Mesenchymal stem cell (in vitro differentiated cells and primary cell): Measurements from ENCODE around the gene BCL7B.

Source experiments
- DNase-seq: peaks from one replicate; pipeline ENCODE4 v3.0.0-alpha.2; 2013
- H2AFZ ChIP-seq: one replicate; pipeline ENCODE4 v1.6.1; 2013; ENCODE audit warnings: low read depth, mild to moderate bottlenecking, control low read depth, inconsistent platforms, low read length, moderate library complexity
- H2AK5ac ChIP-seq: 2 replicates; pipeline ENCODE4 v1.6.1; 2013; ENCODE audit warnings: low read length, moderate library complexity, mild to moderate bottlenecking, inconsistent platforms; ENCODE audit not compliant: severe bottlenecking
- H2BK120ac ChIP-seq: one replicate; pipeline ENCODE4 v1.6.1; 2013; ENCODE audit warnings: low read depth, mild to moderate bottlenecking, inconsistent platforms, low read length, moderate library complexity
- H2BK12ac ChIP-seq, 2 experiments: one replicate each; pipeline ENCODE4 v1.6.1; 2013; ENCODE audit warnings: inconsistent platforms in 2 of 2, low read length in 2 of 2, mild to moderate bottlenecking in 2 of 2, moderate library complexity in 2 of 2, control low read depth in 1 of 2
- H2BK15ac ChIP-seq: one replicate; pipeline ENCODE4 v1.6.1; 2013; ENCODE audit warnings: mild to moderate bottlenecking, low read depth, inconsistent platforms; ENCODE audit not compliant: poor library complexity, severe bottlenecking
- H2BK5ac ChIP-seq: 2 replicates; pipeline ENCODE4 v1.6.1; 2013; ENCODE audit warnings: low read depth, mild to moderate bottlenecking, low read length, control low read depth, inconsistent platforms; ENCODE audit not compliant: poor library complexity, severe bottlenecking
- H3K14ac ChIP-seq, 2 experiments: one replicate each; pipeline ENCODE4 v1.6.1; 2013; ENCODE audit warnings: inconsistent platforms in 2 of 2, low read length in 2 of 2, control low read depth in 1 of 2, mild to moderate bottlenecking in 1 of 2, moderate library complexity in 1 of 2
- H3K18ac ChIP-seq, 2 experiments: one replicate each; pipeline ENCODE4 v1.6.1; 2013; ENCODE audit warnings: inconsistent platforms in 2 of 2, low read length in 2 of 2, control low read depth in 1 of 2, low read depth in 1 of 2, mild to moderate bottlenecking in 1 of 2
- H3K23ac ChIP-seq, 2 experiments: one replicate each; pipeline ENCODE4 v1.6.1; 2013; ENCODE audit warnings: inconsistent platforms in 2 of 2, low read length in 2 of 2, mild to moderate bottlenecking in 2 of 2, moderate library complexity in 2 of 2, control low read depth in 1 of 2
- H3K27ac ChIP-seq: 2 replicates; pipeline ENCODE4 v1.5.1; 2013; ENCODE audit warnings: mild to moderate bottlenecking, moderate library complexity, low read length, control low read depth, inconsistent platforms; ENCODE audit not compliant: poor library complexity, severe bottlenecking
- H3K27me3 ChIP-seq, 2 experiments: 2 replicates each; pipeline versions ENCODE4 v1.6.1 to v1.7.0; 2013; ENCODE audit warnings: low read length in 2 of 2, mild to moderate bottlenecking in 2 of 2, moderate library complexity in 2 of 2, control low read depth in 1 of 2, inconsistent platforms in 1 of 2; ENCODE audit not compliant: control insufficient read depth in 1 of 2, insufficient read depth in 1 of 2
- H3K36me3 ChIP-seq, 2 experiments: 2 replicates each; pipeline versions ENCODE4 v1.6.1 to v1.7.0; 2013; ENCODE audit warnings: low read length in 2 of 2, control low read depth in 1 of 2, inconsistent platforms in 1 of 2, low read depth in 1 of 2, mild to moderate bottlenecking in 1 of 2; ENCODE audit not compliant: insufficient read depth in 2 of 2, control insufficient read depth in 1 of 2
- H3K4ac ChIP-seq, 2 experiments: one replicate each; pipeline ENCODE4 v1.6.1; 2013; ENCODE audit warnings: inconsistent platforms in 2 of 2, low read length in 2 of 2, mild to moderate bottlenecking in 2 of 2, moderate library complexity in 2 of 2, control low read depth in 1 of 2, low read depth in 1 of 2
- H3K4me1 ChIP-seq: 2 replicates; pipeline ENCODE4 v1.6.1; 2013; ENCODE audit warnings: low read depth, low read length, control low read depth; ENCODE audit not compliant: control insufficient read depth, insufficient read depth
- H3K4me2 ChIP-seq: 2 replicates; pipeline ENCODE4 v1.6.1; 2013; ENCODE audit warnings: low read length, mild to moderate bottlenecking, inconsistent platforms; ENCODE audit not compliant: poor library complexity, severe bottlenecking
- H3K4me3 ChIP-seq, 2 experiments: 2 replicates each; pipeline versions ENCODE4 v1.5.1 to v1.7.0; 2013; ENCODE audit warnings: low read length in 2 of 2, mild to moderate bottlenecking in 2 of 2, control low read depth in 1 of 2, low read depth in 1 of 2; ENCODE audit not compliant: insufficient read depth in 1 of 2
- H3K79me1 ChIP-seq: replicated peaks from 2 replicates; pipeline ENCODE4 v1.6.1; 2013; ENCODE audit warnings: mild to moderate bottlenecking, control low read depth, low read length, inconsistent platforms; ENCODE audit not compliant: poor library complexity, severe bottlenecking
- H3K9ac ChIP-seq: 2 replicates; pipeline ENCODE4 v1.7.0; 2013; ENCODE audit warnings: mild to moderate bottlenecking, low read length, moderate library complexity
- H3K9me3 ChIP-seq: 2 replicates; pipeline ENCODE4 v1.7.0; 2013; ENCODE audit warnings: mild to moderate bottlenecking, low read length; ENCODE audit not compliant: control insufficient read depth
- H4K8ac ChIP-seq: one replicate; pipeline ENCODE4 v1.6.1; 2013; ENCODE audit warnings: inconsistent platforms, mild to moderate bottlenecking, low read length, moderate library complexity
- H4K91ac ChIP-seq: one replicate; pipeline ENCODE4 v1.6.1; 2013; ENCODE audit warnings: mild to moderate bottlenecking, low read length, inconsistent platforms
- WGBS: methylation state at CpG from one replicate; pipeline ENCODE4 v1.1.7; 2013; ENCODE audit warnings: mixed read lengths; 5-methylcytosine and 5-hydroxymethylcytosine counted together

BCL7B gene

DNA sequence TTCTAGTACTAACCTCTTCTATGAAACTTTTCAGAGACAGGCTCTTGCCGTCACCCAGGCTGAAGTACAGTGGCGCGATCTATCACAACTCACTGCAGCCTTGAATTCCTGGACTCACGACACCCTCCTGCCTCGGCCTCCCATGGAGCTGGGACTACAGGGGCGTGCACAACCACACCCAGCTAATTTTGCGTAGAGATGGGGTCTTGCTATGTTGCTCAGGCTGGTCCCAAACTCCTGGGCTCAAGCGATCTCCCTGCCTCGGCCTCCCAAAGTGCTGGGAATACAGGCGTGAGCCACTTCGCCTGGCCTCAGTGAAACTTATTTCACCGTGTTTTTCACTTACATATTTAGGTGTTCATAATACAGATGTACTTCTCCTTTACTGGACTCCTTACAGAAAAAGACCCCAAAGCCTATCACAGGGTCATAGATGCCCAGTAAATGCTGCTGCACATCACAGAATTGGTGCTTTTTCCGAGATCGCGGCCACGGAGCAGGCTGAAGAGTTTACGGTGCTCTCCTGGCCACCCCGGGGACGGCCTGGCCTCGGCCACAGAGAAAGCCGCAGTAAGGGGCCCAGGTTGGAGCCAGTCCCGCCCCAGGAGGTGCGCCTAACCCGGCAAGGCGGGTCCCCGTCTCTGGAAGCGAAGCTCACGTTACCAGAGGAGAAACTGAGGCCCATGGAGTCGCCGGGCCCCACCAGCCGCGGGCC lies 20.3 kb upstream of the BCL7B start:
- Histone ChIP-seq H3K4ac (peak overlapping the region; percentile 55 to 98), H3K36me3 (peaks cover 30 to 32% of the 10 kb centered on the region in 2 experiments), H3K18ac (peak overlapping the region; percentile 44 to 97), H3K4me3 (peak overlapping the region; percentile 89 to 95), H4K91ac (peak overlapping the region; percentile 83), H3K14ac (peak overlapping the region in 1 of 2 experiments; percentile 99), H3K23ac (peak overlapping the region in 1 of 2 experiments; percentile 95), H2AFZ (peak overlapping the region; percentile 75), H3K79me1 (peaks cover 20% of the 10 kb centered on the region), H2BK12ac (peak overlapping the region in 1 of 2 experiments; percentile 43), H3K9ac (peak overlapping the region; percentile 96), H3K9me3 (no peaks in the 10 kb centered on the region), H3K27me3 (no peaks in the 10 kb centered on the region), H2BK15ac (no peak overlapping the region), H3K27ac (peak overlapping the region; percentile 43), H2AK5ac (no peak overlapping the region), H3K4me2 (peak overlapping the region; percentile 26), H4K8ac (peak overlapping the region; percentile 96), H2BK5ac (peak overlapping the region; percentile 71), H3K4me1 (peaks cover 14% of the 10 kb centered on the region), H2BK120ac (peak overlapping the region; percentile 1)
- WGBS, result 17% methylated on average over 32 of the region's 32 CpGs
- peak; percentile 33 for DNase-seq

- Histone ChIP-seq H3K4me1 (peaks cover 11% of the 10 kb centered on the region), H2BK15ac (no peak overlapping the region), H3K9me3 (no peaks in the 10 kb centered on the region), H2AFZ (no peak overlapping the region), H3K4me3 (no peak overlapping the region), H2BK120ac (no peak overlapping the region), H3K18ac (no peak overlapping the region), H2BK5ac (no peak overlapping the region), H3K4ac (peak overlapping the region in 1 of 2 experiments; percentile 24), H3K9ac (no peak overlapping the region), H3K14ac (no peak overlapping the region), H4K8ac (no peak overlapping the region), H3K79me1 (peaks cover 32% of the 10 kb centered on the region), H3K4me2 (no peak overlapping the region), H2BK12ac (no peak overlapping the region), H3K36me3 (peaks cover 57 to 70% of the 10 kb centered on the region in 2 experiments), H4K91ac (no peak overlapping the region), H3K27me3 (no peaks in the 10 kb centered on the region), H3K27ac (no peak overlapping the region), H2AK5ac (no peak overlapping the region), H3K23ac (no peak overlapping the region)
- no peak for DNase-seq
- 99% methylated on average over 11 of the region's 11 CpGs for WGBS
Measured at GRCh38 chr7:73573791-73574190, 16.3 kb upstream of the BCL7B start.

- H2BK12ac ChIP-seq, result no peak overlapping the region
- H3K4me2 ChIP-seq, result no peak overlapping the region
- no peak for DNase-seq
- no peaks in the 10 kb centered on the region for H3K27me3 ChIP-seq
- no peak overlapping the region for H3K4ac ChIP-seq
- no peak overlapping the region for H3K27ac ChIP-seq
- H2AK5ac ChIP-seq, result no peak overlapping the region
- H2BK15ac ChIP-seq, result no peak overlapping the region
- no peak overlapping the region for H4K8ac ChIP-seq
- H2BK120ac ChIP-seq, result no peak overlapping the region
- H3K36me3 ChIP-seq, result peaks cover 58 to 70% of the 10 kb centered on the region in 2 experiments
- no peaks in the 10 kb centered on the region for H3K9me3 ChIP-seq
- H2AFZ ChIP-seq, result no peak overlapping the region
- peaks cover 11% of the 10 kb centered on the region for H3K4me1 ChIP-seq
- H3K23ac ChIP-seq, result no peak overlapping the region
- H3K79me1 ChIP-seq, result peaks cover 32% of the 10 kb centered on the region
- no peak overlapping the region for H3K14ac ChIP-seq
- H4K91ac ChIP-seq, result no peak overlapping the region
- H3K4me3 ChIP-seq, result no peak overlapping the region
- no peak overlapping the region for H3K9ac ChIP-seq
- WGBS, result 97% methylated on average over 9 of the region's 9 CpGs
- no peak overlapping the region for H3K18ac ChIP-seq
- no peak overlapping the region for H2BK5ac ChIP-seq
Measured at GRCh38 chr7:73573276-73573675, 15.8 kb upstream of the BCL7B start.

GRCh38 chr7:73572767-73573186 lies 15.3 kb upstream of the BCL7B start:
- Histone ChIP-seq H3K4me3 (no peak overlapping the region), H2AFZ (no peak overlapping the region), H2BK120ac (no peak overlapping the region), H3K18ac (no peak overlapping the region), H3K9me3 (no peaks in the 10 kb centered on the region), H3K4ac (no peak overlapping the region), H4K8ac (no peak overlapping the region), H4K91ac (no peak overlapping the region), H2BK12ac (no peak overlapping the region), H3K79me1 (peaks cover 32% of the 10 kb centered on the region), H2AK5ac (no peak overlapping the region), H3K4me2 (no peak overlapping the region), H3K36me3 (peaks cover 63 to 70% of the 10 kb centered on the region in 2 experiments), H3K9ac (no peak overlapping the region), H3K14ac (no peak overlapping the region), H2BK15ac (no peak overlapping the region), H3K23ac (no peak overlapping the region), H3K27ac (no peak overlapping the region), H3K4me1 (peaks cover 11% of the 10 kb centered on the region), H3K27me3 (no peaks in the 10 kb centered on the region), H2BK5ac (no peak overlapping the region)
- no peak for DNase-seq
- 85% methylated on average over 4 of the region's 6 CpGs for WGBS
